Ovary (tissue), 3 donors: ENCODE results near the gene PSMD12.
"Not testable (repeated sequence)": the region's sequence is repeated elsewhere in the genome, so short reads cannot be mapped to it uniquely, and the experiment has no call there.

ENCODE experiments used
- CTCF ChIP-seq, 3 donors: fragments of 450-650 bp in 2 of 3; fragments of 200-600 bp in 1 of 3; IDR thresholded peaks; one replicate each; pipeline versions ENCODE4 v1.5.1 to v1.8.0; 2016 to 2022; ENCODE audit warnings: antibody characterized with exemption in 3 of 3, mild to moderate bottlenecking in 1 of 3
- EP300 ChIP-seq: sonication (generic); formaldehyde crosslinking; IDR thresholded peaks from one replicate; pipeline ENCODE4 v1.6.1; 2017; ENCODE audit warnings: antibody characterized with exemption
- POLR2A ChIP-seq: fragments of 450-650 bp; IDR thresholded peaks from one replicate; pipeline ENCODE4 v1.6.1; 2017; ENCODE audit warnings: antibody characterized with exemption, mild to moderate bottlenecking, moderate library complexity
- donor health status: DM: no; HTN: no; CAD: no.

- not testable (repeated sequence) for TF ChIP-seq CTCF (IDR thresholded peaks at IDR 0.05); POLR2A; EP300
Measured at GRCh38 chr17:67388536-67388935, 22.2 kb upstream of the PSMD12 start.
